ENCODE data around the gene PINK1. TPM values are rescaled to one million over a fixed set of nuclear protein-coding genes. Genes with fewer than 3 reads are reported as not detected.

Gene PINK1
- total RNA-seq, 1 donor from 2014 or later, result 16.5 TPM

GRCh38 chr1:20700636-20701215 is 67.5 kb downstream of the PINK1 start:
- DNase-seq (ENCODE audit: low read depth, low spot score), result no peak
- peaks cover 15% of the 10 kb centered on the region for H3K4me1 Mint-ChIP-seq
- no peak overlapping the region for H3K27ac Mint-ChIP-seq (ENCODE audit: unreplicated experiment)
- no peaks in the 10 kb centered on the region for H3K27me3 Mint-ChIP-seq (ENCODE audit: low read depth)
- TF ChIP-seq CTCF (conservative IDR thresholded peaks at IDR 0.05), result no peak
- no peak overlapping the region for H3K4me3 Mint-ChIP-seq
- H3K36me3 Mint-ChIP-seq (ENCODE audit: low read depth), result no peaks in the 10 kb centered on the region
- no peaks in the 10 kb centered on the region for H3K9me3 Mint-ChIP-seq

Other genes with a start within 250 kb of the PINK1 start
- gene CAMK2N1, start 147.2 kb upstream of the PINK1 start, total RNA-seq, result 31.4 and 34.7 TPM in 2 replicates
- gene MUL1, start 125.3 kb upstream of the PINK1 start, total RNA-seq, result 26.5 and 27.6 TPM in 2 replicates
- 0.59 and 0.75 TPM in 2 replicates for gene FAM43B, start 80.9 kb upstream of the PINK1 start, total RNA-seq
- not detected in 2 replicates for gene CDA, start 44.4 kb upstream of the PINK1 start, total RNA-seq
- 175 and 179 TPM in 2 replicates for gene DDOST, start 27.9 kb downstream of the PINK1 start, total RNA-seq
- gene KIF17, start 84.5 kb downstream of the PINK1 start, total RNA-seq, result 1.1 and 1.6 TPM in 2 replicates
- 3.2 TPM in 2 replicates for gene SH2D5, start 99.2 kb downstream of the PINK1 start, total RNA-seq
- 302 and 303 TPM in 2 replicates for gene HP1BP3, start 153.8 kb downstream of the PINK1 start, total RNA-seq